Calu3 (cell line): ENCODE data around the gene TMEM131L. TPM values are rescaled to one million over a fixed set of nuclear protein-coding genes. Genes with fewer than 3 reads are reported as not detected.

Source experiments
- BruUV-seq: library from RNA; stranded (reverse); fragments of 400-500 nt; replicated peaks from 2 replicates; lab custom pipeline; 2021; lab: Mats Ljungman, UMichigan
- CTCF ChIA-PET: fragments of 300-600 bp; sonication (Branson Sonifier 250); formaldehyde crosslinking; loops from one replicate; lab custom pipeline; 2022; ENCODE audit warnings: antibody characterized with exemption; lab: Charles Lee
- DNase-seq: peaks from one replicate; pipeline ENCODE4 v3.0.0; 2022
- H3K27ac Mint-ChIP-seq: one replicate; pipeline ENCODE4 v1.8.0; 2022; ENCODE audit warnings: mixed read lengths; ENCODE audit not compliant: unreplicated experiment
- H3K27me3 Mint-ChIP-seq: one replicate; pipeline ENCODE4 v1.8.0; 2022; ENCODE audit warnings: mixed read lengths; ENCODE audit not compliant: unreplicated experiment
- H3K36me3 Mint-ChIP-seq: one replicate; pipeline ENCODE4 v1.8.0; 2022; ENCODE audit warnings: mild to moderate bottlenecking, moderate library complexity, mixed read lengths; ENCODE audit not compliant: insufficient read depth, unreplicated experiment
- H3K4me1 Mint-ChIP-seq: one replicate; pipeline ENCODE4 v1.8.0; 2022; ENCODE audit warnings: mild to moderate bottlenecking, low read depth, mixed read lengths; ENCODE audit not compliant: unreplicated experiment
- H3K4me3 Mint-ChIP-seq: one replicate; pipeline ENCODE4 v1.8.0; 2022; ENCODE audit warnings: mild to moderate bottlenecking, low read depth, moderate library complexity, mixed read lengths; ENCODE audit not compliant: unreplicated experiment
- H3K9me3 Mint-ChIP-seq: one replicate; pipeline ENCODE4 v1.8.0; 2022; ENCODE audit warnings: low read depth, mixed read lengths; ENCODE audit not compliant: unreplicated experiment
- CTCF ChIP-seq: fragments of 200-600 bp; IDR thresholded peaks from one replicate; pipeline ENCODE4 v1.8.0; 2022; ENCODE audit warnings: antibody characterized with exemption; ENCODE audit not compliant: unreplicated experiment
- intact Hi-C: fragments of 100-400 bp; cut with micrococcal nuclease; formaldehyde crosslinking; loops from one replicate; pipeline ENCODE4 v1.10.0; 2022; ENCODE audit not compliant: unreplicated experiment
- total RNA-seq: library from RNA; stranded (reverse); gene quantifications from 2 replicates; pipeline ENCODE4 v1.2.3, GENCODE V29; 2022

Gene TMEM131L
- total RNA-seq, 1 experiment from 2014 or later = 9.4 TPM

GRCh38 chr4:153426207-153426885, 39.8 kb upstream of the TMEM131L start:
- no peaks in the 10 kb centered on the region for H3K9me3 Mint-ChIP-seq
- H3K4me3 Mint-ChIP-seq = no peak overlapping the region
- H3K27ac Mint-ChIP-seq = no peak overlapping the region
- no peak for DNase-seq
- no peak for TF ChIP-seq CTCF
- no peaks in the 10 kb centered on the region for H3K36me3 Mint-ChIP-seq
- BruUV-seq = no TSS peak
- no peaks in the 10 kb centered on the region for H3K4me1 Mint-ChIP-seq
- intact Hi-C loops = no loop called here
- CTCF ChIA-PET = interaction anchor here (0.8 kb wide), 1 partner anchor 39 kb away, joined by 3 read pairs; no protein-coding TSS in a partner anchor
- H3K27me3 Mint-ChIP-seq = no peaks in the 10 kb centered on the region

- no peak overlapping the region for H3K4me3 Mint-ChIP-seq
- H3K4me1 Mint-ChIP-seq = no peaks in the 10 kb centered on the region
- CTCF ChIA-PET = interaction anchor here (0.6 kb wide), 1 partner anchor 394 kb away, joined by 5 read pairs; no protein-coding TSS in a partner anchor
- intact Hi-C loops = no loop called here
- H3K27ac Mint-ChIP-seq = no peak overlapping the region
- no peak for DNase-seq
- no peaks in the 10 kb centered on the region for H3K36me3 Mint-ChIP-seq
- H3K27me3 Mint-ChIP-seq = no peaks in the 10 kb centered on the region
- H3K9me3 Mint-ChIP-seq = no peaks in the 10 kb centered on the region
- no peak for TF ChIP-seq CTCF
- BruUV-seq = no TSS peak
These were observed 38.6 kb upstream of the TMEM131L start for GRCh38 chr4:153427363-153428071.

GRCh38 chr4:153428941-153429475, 37.2 kb upstream of the TMEM131L start:
- Mint-ChIP-seq H3K27me3 (no peaks in the 10 kb centered on the region), H3K9me3 (no peaks in the 10 kb centered on the region), H3K4me3 (no peak overlapping the region), H3K4me1 (peaks cover 9% of the 10 kb centered on the region), H3K27ac (no peak overlapping the region), H3K36me3 (no peaks in the 10 kb centered on the region)
- intact Hi-C loops = no loop called here
- BruUV-seq = no TSS peak
- CTCF ChIA-PET = no interaction called here
- DNase-seq = no peak
- TF ChIP-seq CTCF = no peak

- BruUV-seq = no TSS peak
- H3K4me1 Mint-ChIP-seq = peaks cover 9% of the 10 kb centered on the region
- no peak overlapping the region for H3K4me3 Mint-ChIP-seq
- DNase-seq = peak; percentile 61
- H3K27me3 Mint-ChIP-seq = no peaks in the 10 kb centered on the region
- no peaks in the 10 kb centered on the region for H3K9me3 Mint-ChIP-seq
- peak; percentile 31 for TF ChIP-seq CTCF
- H3K27ac Mint-ChIP-seq = no peak overlapping the region
- no peaks in the 10 kb centered on the region for H3K36me3 Mint-ChIP-seq
- CTCF ChIA-PET = interaction anchor here (1.2 kb wide), 1 partner anchor 141 kb away, joined by 13 read pairs; no protein-coding TSS in a partner anchor
- intact Hi-C loops = loop anchor here (1.0 kb wide), 1 partner anchor 141 kb away; no protein-coding TSS in a partner anchor
These were observed 33.0 kb upstream of the TMEM131L start for GRCh38 chr4:153432965-153433753.
